Measurements from ENCODE around the gene ROMO1. TPM values are rescaled to one million over a fixed set of nuclear protein-coding genes. Genes with fewer than 3 reads are reported as not detected.

ROMO1 gene
- total RNA-seq, 1 donor from 2014 or later: 158 TPM

- no peak for DNase-seq (ENCODE audit: low read depth, low spot score)
- peaks cover 5% of the 10 kb centered on the region for H3K27me3 Mint-ChIP-seq (ENCODE audit: low read depth)
- no peak overlapping the region for H3K27ac Mint-ChIP-seq (ENCODE audit: unreplicated experiment)
- H3K36me3 Mint-ChIP-seq (ENCODE audit: low read depth): peaks cover 8% of the 10 kb centered on the region
- peak overlapping the region; percentile 90 for H3K4me3 Mint-ChIP-seq
- TF ChIP-seq CTCF (conservative IDR thresholded peaks at IDR 0.05): no peak
- no peaks in the 10 kb centered on the region for H3K9me3 Mint-ChIP-seq
- H3K4me1 Mint-ChIP-seq: peaks cover 32% of the 10 kb centered on the region
These were observed 1.4 kb upstream of the ROMO1 start for GRCh38 chr20:35697696-35698297.

GRCh38 chr20:35698298-35699126, 693 bp upstream of the ROMO1 start:
- H3K9me3 Mint-ChIP-seq: no peaks in the 10 kb centered on the region
- peaks cover 32% of the 10 kb centered on the region for H3K4me1 Mint-ChIP-seq
- H3K4me3 Mint-ChIP-seq: peak overlapping the region; percentile 90
- peak overlapping the region; percentile 69 for H3K27ac Mint-ChIP-seq (ENCODE audit: unreplicated experiment)
- TF ChIP-seq CTCF (conservative IDR thresholded peaks at IDR 0.05): no peak
- H3K27me3 Mint-ChIP-seq (ENCODE audit: low read depth): peaks cover 5% of the 10 kb centered on the region
- DNase-seq (ENCODE audit: low read depth, low spot score): no peak
- H3K36me3 Mint-ChIP-seq (ENCODE audit: low read depth): peaks cover 9% of the 10 kb centered on the region

GRCh38 chr20:35699957-35700624, 886 bp downstream of the ROMO1 start:
- Mint-ChIP-seq H3K9me3 (no peaks in the 10 kb centered on the region), H3K27me3 (ENCODE audit: low read depth) (peaks cover 5% of the 10 kb centered on the region), H3K27ac (ENCODE audit: unreplicated experiment) (peak overlapping the region; percentile 97), H3K36me3 (ENCODE audit: low read depth) (peaks cover 21% of the 10 kb centered on the region), H3K4me3 (peak overlapping the region; percentile 90), H3K4me1 (peaks cover 32% of the 10 kb centered on the region)
- no peak for DNase-seq (ENCODE audit: low read depth, low spot score)
- TF ChIP-seq CTCF (conservative IDR thresholded peaks at IDR 0.05): no peak

GRCh38 chr20:35700625-35701148, 1.5 kb downstream of the ROMO1 start:
- peaks cover 5% of the 10 kb centered on the region for H3K27me3 Mint-ChIP-seq (ENCODE audit: low read depth)
- H3K36me3 Mint-ChIP-seq (ENCODE audit: low read depth): peaks cover 16% of the 10 kb centered on the region
- H3K9me3 Mint-ChIP-seq: no peaks in the 10 kb centered on the region
- H3K27ac Mint-ChIP-seq (ENCODE audit: unreplicated experiment): no peak overlapping the region
- no peak for DNase-seq (ENCODE audit: low read depth, low spot score)
- peak overlapping the region; percentile 90 for H3K4me3 Mint-ChIP-seq
- TF ChIP-seq CTCF (conservative IDR thresholded peaks at IDR 0.05): no peak
- peaks cover 32% of the 10 kb centered on the region for H3K4me1 Mint-ChIP-seq

GRCh38 chr20:35702051-35702823, 3.0 kb downstream of the ROMO1 start:
- peaks cover 14% of the 10 kb centered on the region for H3K36me3 Mint-ChIP-seq (ENCODE audit: low read depth)
- no peak overlapping the region for H3K27ac Mint-ChIP-seq (ENCODE audit: unreplicated experiment)
- DNase-seq (ENCODE audit: low read depth, low spot score): no peak
- H3K4me3 Mint-ChIP-seq: peak overlapping the region; percentile 76
- peaks cover 5% of the 10 kb centered on the region for H3K27me3 Mint-ChIP-seq (ENCODE audit: low read depth)
- H3K9me3 Mint-ChIP-seq: no peaks in the 10 kb centered on the region
- H3K4me1 Mint-ChIP-seq: peaks cover 31% of the 10 kb centered on the region
- no peak for TF ChIP-seq CTCF (conservative IDR thresholded peaks at IDR 0.05)

Measured in neural crest cell (in vitro differentiated cells).